8988T (cell line): ENCODE data around the gene C17orf107.
"Not testable (repeated sequence)": the region's sequence is repeated elsewhere in the genome, so short reads cannot be mapped to it uniquely, and the experiment has no call there.

Experiments
- DNase-seq: peaks from one replicate; pipeline ENCODE4 v3.0.0; 2011

The C17orf107 gene

DNA sequence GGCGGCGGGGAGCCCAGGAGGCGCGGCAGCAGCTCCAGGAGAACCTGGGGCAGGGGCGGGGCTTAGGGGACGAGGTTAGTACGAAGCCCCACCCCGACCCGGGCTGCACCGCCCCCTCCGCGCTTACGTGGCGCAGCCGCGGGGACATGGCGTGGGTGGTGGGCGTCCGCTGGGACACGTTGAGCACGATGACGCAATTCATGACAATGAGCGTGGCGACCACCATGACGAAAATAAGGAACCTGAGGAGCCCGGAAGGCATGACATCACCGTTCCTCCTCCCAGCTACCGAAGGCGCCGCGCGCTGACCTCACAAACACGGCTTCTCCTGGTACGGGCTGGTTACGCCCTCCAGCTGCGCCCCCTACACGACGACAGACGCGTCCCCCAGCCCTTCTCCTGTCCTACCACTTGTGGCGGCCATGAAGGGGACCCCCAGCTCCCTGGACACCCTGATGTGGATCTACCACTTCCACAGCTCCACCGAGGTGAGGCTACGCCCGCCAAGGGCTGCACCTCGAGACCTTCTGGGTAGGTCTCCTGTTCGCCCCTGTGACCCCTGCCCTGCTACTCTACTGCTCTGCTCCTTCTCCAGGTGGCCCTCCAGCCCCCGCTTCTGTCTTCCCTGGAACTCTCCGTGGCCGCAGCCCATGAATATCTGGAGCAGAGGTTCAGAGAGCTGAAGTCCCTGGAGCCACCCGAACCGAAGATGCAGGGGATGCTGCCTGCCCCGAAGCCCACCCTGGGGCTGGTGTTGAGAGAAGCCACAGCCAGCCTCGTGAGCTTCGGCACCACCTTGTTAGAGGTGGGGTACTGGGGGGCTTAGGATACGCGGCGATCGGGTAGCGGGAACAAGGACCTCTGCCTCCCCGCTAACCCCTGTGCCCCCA, at the start of gene C17orf107:
Gene C17orf107, plus strand, starts transcription at position 196 of the 890 bp plus-strand sequence. Its CDS starts 227 bp downstream, at position 423.
- no peak for DNase-seq

DNA sequence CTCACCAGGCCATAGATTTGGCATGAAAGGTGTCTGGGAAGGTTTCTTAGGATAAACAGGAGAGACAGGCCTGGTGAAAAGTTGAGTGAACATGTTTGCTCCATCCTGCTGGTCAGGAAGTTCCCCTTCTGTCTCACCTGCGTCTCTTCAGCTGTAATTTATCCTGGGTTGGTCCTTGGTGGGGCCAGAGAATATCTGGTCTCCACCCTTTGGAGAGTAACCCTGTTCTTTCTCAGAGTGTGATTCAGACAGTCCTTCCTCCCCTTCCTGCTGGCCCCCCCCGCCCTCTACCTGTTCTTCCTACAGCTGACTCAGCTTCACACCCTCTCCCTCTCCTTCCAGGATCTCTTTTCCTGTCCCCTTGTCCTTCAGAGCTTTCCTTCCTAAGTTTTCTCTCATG, 49.1 kb upstream of the C17orf107 start:
- no peak for DNase-seq

DNA sequence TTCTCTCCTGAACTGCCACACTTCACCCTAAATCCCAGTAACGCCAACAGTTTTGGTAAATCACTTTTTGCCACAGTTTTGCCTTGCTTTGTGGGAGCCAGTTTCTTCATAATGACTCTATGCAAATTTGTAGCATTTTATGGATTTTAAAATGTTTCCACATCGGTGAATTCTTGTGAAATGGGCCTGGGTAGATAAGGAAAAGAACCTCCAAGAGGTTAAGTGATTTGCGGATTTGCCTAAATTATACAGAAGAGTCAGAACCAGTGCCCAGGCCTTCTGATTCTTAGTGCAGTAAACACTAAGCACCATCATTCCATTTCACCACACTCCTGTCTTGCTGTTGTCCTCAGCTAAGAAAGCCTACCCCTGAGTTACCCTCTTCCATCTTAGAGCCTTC, 48.3 kb upstream of the C17orf107 start:
- DNase-seq: no peak

DNA sequence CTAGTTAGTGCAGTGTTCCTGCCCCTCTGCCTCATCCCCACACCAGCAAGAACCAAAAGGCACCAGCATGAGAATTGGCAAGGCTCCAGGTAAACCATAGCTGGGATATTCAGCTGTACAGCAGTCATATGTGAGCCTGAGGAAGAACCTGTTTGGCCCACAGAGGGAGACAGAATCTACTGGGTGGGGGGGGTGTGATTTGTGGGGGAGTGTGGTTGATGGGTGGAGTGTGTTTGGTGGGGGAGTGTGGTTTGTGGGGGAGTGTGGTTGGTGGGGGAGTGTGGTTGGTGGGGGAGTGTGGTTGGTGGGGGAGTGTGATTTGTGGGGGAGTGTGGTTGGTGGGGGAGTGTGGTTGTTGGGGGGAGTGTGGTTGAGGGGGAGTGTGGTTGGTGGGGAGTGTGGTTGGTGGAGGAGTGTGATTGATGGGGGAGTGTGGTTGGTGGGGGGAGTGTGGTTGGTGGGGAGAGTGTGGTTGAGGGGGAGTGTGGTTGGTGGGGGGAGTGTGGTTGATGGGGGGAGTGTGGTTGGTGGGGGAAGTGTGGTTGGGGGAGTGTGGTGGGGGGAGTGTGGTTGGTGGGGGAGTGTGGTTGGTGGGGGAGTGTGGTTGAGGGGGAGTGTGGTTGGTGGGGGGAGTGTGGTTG, 46.6 kb upstream of the C17orf107 start:
- no peak for DNase-seq

DNA sequence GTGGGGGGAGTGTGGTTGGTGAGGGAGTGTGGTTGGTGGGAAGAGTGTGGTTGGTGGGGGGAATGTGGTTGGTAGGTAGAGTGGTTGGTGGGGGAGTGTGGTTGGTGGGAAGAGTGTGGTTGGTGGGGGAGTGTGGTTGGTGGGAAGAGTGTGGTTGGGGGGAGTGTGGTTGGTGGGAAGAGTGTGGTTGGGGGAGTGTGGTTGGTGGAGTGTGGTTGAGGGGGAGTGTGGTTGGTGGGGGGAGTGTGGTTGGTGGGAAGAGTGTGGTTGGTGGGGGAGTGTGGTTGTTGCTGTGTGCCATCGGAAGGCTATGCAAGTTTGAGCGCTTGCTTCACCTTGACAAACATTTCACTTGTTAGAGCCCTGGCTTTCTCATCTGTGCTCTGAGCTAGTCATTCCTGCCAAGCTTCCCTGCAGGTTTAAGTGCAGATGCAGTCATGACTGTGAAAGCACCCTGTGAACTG, 46.1 kb upstream of the C17orf107 start:
- no peak for DNase-seq

DNA sequence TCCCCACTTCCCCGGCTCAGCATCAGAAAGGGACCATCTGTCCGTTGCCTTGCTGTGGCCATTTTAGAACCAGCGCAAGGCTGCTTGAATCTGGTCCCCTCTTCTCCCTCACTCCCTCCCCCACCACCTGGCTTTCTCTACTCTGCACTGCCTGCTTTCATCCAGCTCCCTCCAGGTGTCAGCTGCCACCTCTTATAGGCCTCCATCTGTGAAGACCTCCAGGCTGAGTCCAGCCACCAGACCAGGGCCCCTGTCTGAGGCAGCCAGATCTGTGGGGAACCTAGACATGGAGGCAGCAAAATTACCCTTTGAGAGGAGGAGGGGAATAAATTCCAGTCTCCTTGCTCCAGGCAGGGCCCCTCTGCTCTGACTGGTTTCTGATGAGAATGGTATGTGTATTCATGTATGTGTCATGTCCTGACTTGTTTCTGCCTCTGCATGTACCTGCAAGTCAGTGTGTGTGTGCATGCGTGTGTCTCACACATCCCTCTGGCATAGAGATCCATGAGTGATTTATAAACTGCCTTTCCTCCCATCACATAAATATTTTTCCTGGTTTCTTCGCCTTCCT, 45.1 kb upstream of the C17orf107 start:
- DNase-seq: no peak

DNA sequence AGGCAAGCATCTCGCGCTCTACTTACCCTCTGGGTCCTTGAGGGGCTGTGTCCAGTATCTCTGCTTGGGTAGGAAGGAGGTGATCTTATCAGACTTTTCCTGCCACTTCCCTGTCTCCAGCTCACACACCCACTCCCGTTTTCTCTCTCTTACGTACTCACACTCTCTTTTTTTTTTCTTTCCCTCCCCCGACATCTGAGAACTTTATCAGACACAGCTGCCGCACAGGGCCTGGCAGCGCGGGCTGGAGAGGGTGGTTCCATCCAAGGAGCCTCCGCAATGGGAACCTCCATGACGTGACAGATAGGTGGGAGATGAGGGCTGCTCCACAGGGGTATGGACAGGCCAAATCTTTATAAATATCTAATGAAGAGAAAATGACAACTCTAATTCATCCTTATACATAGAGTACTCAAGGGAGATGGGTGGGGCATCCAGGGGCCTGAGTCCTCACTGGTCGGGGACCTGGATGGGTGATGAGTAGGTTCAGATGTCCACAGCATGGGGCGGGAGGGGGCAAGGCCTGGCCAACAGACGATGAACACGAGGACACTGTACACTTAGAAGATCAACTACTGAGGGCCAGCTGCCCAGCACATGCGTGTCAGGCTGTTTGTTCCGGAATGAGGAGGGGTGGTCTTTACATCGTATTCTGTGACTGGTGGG, 42.9 kb upstream of the C17orf107 start:
- DNase-seq: no peak

DNA sequence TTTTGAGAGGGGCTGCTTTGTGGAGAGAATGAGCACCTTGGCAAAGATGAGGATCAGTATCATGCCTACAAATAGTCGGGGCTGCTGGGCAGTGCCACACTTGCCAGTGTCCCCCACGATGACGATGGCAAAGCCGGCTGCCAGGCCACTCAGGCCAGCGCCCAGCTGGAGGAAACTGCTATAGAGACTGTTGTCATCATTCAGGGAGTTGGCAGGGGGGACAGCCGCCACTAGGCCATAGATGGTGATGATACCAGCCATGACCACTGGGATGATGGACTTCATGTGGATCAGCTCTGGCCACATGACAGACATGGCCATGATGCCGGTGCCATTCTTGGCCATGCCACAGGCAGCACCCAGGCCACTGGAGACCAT, 42.4 kb upstream of the C17orf107 start:
- no peak for DNase-seq

DNA sequence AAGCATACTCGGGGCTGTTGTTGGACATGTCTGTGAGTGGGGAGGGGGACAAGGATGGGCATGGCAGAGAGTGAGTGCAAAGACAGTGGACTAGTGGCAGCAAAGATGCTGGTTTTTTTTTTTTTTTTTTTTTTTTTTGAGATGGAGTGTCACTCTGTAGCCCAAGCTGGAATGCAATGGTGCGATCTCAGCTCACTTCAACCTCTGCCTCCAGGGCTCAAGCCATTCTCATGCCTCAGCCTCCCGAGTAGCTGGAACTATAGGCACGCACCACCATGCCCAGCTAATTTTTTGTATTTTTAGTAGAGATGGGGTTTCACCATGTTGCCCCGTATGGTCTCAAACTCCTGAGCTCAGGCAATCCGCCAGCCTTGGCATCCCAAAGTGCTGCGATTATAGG, 42.0 kb upstream of the C17orf107 start:
- not testable (repeated sequence) for DNase-seq

DNA sequence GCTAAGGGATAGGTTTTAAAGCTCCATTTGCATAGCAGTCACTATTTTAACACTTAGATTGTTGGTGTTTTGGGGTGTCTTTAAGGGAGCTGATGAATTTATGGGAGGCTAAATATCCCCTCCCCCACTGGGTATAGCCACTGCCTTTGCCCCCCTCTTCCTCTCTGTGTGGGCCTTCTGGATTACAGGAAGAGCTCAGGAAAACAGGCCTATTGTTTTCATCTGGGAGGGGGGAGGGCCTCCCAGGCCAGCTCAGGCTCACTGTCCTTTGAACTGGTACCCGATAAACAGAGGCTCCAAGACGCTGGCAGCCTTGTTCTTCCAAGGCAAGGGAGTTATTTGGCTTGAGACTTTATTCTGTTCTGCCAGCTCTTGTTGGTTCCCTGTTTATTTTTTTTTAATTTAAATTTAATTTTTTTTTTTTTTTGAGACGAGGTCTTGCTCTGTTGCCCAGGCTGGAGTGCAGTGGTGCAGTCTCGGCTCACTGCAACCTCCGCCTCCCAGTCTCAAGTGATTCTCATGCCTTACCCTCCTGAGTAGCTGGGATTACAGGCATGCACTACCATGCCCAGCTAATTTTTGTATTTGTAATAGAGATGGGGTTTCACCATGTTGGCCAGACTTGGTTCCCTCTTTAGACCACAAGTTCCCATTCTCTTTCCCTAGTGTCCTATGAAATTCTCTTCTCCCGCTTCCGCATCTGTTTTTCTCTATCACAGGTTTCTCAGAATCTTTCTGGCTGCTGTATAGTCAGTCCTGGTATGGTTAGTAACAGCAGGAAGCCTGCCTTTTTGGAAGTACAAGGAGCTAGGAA, 41.1 kb upstream of the C17orf107 start:
- no peak for DNase-seq

DNA sequence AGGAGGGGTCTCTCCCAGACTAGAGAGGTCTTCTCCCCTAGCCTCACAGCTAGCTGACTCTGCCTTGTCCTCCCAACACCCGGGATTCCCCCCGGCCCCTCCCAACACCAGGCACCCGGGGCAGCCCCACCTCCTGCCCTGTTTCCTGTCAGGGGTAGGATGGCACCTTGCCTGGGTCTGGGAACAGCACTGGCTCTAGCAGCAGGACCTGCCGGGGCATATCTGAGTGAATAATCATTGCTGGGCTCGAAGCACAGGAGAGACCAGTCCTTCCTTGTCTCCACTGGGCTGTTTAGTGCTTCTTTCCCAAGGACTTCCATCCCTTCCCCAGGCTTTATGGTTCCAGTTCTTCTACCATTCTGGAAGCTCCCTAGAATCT, 40.5 kb upstream of the C17orf107 start:
- DNase-seq: peak; percentile 33

DNA sequence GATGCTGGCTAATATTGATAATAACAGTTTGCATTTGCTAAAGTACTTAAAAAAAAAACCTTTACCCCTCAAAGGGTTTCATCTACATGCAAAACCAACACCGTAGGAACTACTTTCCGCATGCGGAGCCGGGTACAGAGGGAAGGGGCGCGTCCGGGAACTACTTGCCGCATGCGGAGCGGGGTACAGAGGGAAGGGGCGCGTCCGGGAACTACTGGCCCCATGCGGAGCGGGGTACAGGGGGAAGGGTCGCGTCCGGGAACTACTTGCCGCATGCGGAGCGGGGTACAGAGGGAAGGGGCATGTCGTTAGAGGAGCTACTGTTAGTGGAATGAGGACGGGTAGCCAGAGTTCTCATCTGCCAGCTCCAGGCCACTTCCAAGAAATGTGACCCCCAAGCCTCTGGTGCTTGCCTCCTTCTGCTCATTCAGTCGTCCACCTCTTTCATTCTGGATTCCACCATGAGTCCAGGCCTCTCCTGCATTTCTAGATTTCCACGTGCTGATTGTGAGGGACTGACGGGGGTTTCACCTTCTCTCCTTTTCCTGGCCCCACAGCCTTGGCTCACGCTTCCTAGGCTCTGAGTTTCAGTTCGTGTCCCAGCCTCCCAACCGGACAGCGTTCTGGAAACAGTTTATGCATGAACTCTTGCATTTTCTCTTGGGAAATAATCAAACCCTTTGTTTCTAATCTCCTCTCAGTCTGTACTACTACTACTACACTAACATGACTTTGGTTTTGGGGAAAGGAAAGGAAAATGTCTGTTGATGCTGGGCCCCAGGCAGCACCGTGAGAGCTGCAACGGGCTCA, 39.3 kb upstream of the C17orf107 start:
- DNase-seq: no peak

DNA sequence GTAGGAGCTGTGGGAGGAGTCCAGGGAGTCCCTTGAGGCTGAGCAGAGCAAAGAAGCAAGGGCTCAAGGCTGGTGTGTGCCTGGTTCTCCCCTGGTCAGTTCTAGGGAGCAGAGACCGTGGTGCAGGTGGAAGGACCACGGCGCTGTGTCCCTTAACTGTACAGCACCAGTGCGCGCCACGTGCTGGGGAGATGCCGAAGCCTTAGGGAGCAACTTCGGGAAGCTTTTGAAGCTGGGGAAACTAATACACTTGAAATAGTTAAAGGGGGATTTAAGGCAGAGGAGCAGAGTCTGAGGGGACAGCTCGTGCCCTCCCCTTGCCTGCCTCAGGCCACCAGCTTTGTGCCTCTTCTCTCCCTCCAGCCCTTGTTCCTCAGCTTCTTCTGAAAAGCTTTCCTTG, 38.7 kb upstream of the C17orf107 start:
- DNase-seq: no peak

DNA sequence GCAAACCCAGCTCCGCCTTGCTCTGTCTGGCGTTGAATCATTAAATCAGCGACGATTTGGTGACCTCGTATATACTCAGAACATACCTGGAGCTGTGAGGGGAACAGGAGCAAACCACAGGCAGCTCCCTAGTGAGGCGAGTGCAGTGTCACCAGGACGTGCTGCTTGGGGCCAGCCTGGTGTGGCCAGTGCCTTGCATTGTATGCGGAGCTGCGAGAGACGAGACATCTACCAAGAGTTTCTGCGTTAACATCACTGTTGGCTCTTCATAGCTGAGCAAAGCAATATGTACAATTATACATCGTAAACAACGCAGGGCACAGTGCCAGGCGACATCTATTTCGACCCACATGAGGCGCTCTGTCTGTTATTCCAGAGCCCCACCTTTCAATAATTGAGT, 38.3 kb upstream of the C17orf107 start:
- no peak for DNase-seq

DNA sequence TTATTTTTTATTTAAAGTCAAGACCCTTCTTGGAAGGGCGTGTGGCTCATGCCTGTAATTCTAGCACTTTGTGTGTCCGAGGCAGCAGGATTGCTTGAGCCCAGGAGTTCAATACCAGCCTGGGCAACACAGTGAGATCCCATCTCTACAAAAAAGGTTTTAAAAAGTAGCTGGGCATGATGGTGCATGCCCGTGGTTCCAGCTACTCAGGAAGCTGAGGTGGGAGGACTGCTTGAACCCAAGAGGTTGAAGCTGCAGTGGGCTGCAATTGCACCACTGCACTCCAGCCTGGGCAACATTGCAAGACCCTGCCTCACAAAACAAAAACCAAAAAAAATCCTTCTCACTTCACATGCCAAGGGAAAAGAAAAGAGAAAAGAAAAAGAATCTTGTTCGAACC, 36.6 kb upstream of the C17orf107 start:
- DNase-seq: no peak

DNA sequence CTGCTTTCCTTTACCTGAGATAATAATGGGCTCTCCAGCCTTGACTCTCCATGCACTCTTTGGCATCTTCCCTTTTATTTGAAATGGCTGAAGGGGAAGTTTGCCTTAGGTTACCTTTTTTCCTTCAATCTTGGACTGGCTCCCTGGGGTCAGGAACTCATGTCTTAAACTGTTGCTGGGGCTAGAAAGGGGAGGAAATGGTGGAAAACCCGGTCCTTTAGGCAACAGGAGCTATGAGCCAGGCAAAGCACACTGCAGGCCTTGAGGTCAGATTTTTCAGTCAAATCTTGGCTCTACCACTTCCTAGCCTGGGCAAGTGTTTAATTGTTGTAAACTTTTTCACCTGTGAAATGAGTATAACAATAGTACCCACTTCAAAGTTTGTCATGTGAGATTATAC, 36.0 kb upstream of the C17orf107 start:
- no peak for DNase-seq

DNA sequence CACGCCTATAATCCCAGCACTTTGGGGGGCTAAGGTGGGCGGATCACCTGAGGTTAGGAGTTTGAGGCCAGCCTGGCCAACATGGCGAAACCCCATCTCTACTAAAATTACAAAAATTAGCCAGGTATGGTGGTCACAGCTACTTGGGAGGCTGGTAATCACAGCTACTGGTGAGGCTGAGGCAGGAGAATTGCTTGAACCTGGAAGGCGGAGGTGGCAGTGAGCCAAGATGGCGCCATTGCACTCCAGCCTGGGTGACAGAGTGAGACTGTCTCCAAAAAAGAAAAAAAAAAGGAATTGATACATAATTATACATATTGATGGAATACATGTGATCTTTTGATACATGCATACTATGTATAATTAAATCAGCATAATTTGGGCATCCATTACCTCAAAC, 31.8 kb upstream of the C17orf107 start:
- DNase-seq: not testable (repeated sequence)

DNA sequence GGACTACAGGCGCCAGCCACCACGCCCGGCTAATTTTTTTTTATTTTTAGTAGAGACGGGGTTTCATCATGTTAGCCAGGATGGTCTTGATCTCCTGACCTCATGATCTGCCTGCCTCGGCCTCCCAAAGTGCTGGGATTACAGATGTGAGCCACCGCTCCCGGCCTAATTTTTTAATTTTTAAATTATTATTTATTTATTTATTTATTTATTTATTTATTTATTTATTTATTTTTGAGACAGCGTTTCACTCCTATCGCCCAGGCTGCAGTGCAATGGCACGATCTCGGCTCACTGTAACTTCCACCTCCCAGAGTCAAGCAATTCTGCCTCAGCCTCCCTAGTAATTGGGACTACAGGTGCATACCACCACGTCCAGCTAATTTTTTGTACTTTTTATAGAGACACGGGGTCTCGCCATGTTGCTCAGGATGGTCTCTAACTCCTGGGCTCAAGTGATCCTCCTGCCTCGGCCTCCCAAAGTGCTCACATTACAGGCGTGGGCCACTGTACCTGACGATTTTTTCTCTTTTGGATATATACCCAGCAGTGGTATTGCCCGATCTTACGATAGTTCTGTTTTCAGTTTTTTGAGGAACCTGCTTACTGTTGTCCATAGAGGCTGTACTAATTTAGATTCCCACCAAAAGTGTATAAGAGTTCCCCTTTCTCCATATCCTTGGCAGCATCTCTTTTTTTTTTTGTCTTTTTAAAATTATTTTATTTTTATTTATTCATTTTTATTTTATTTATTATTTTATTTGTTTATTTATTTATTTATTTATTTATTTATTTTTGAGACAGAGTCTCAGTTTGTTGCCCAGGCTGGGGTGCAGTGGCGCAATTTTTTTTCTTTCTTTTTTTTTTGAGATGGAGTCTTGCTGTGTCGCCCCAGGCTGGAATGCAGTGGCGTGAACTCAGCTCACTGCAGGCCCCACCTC, 30.0 kb upstream of the C17orf107 start:
- not testable (repeated sequence) for DNase-seq

DNA sequence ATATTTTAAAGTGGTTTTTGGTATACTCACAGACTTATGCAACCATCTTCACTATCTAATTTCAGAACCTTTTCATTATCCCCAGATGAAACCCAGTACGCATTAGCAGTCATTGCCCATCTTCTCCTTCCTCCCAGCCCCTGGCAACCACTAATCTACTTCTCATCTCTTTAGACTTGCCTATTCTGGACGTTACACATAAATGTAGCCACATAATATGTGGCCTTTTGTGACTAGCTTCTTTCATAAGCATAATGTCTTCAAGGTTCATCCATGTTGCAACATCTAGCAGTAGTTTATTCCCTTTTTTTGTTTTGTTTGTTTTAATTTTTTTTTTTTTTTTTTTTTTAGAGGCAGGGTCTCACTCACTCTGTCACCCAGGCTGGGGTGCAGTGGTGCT, 28.5 kb upstream of the C17orf107 start:
- DNase-seq: no peak

DNA sequence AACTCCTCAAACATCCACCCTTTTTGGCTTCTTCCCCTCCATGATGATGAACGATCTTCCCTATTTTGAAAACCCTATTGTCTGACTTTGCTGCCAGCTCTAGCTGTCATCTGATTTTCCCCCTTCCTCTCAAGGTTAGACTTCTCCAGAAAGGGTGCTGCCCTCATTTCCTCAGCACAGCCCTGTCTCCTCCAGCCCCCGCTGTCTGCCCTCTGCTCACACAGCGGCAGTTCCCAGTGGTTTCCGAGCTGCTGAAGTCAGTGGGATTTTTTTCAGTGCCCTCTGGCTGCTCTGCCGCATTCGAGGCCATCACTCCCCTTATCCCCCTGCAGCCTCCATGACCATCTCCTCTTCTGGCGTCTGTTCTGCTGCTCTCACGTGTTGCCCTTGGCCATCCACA, 26.6 kb upstream of the C17orf107 start:
- no peak for DNase-seq

DNA sequence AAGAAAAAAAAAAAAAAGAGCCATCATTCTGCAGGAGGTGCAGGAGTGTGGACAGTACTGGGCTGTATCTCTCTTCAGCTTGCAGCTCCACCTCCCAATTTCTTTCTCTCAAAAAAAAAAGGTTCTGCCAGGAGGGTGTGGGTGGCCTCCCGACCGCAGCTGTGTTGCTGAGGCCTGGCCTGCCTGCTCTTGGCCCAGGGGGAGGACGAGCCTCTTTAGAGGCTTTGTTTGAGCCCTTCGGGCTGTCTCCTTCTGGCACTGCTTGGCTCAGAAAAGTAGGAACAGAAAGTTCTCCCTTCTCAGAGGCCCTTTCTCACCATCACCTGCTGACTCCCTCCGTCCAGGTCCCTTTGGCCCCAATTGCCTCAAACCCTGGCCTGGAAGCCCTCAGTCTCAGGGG, 22.2 kb upstream of the C17orf107 start:
- DNase-seq: no peak
